Measurements from ENCODE around the gene FRRS1. TPM values are rescaled to one million over a fixed set of nuclear protein-coding genes. Genes with fewer than 3 reads are reported as not detected.

FRRS1 gene
- total and polyA plus RNA-seq, 4 donors, result 1.9 to 9.2 (median 4.4) TPM

DNA sequence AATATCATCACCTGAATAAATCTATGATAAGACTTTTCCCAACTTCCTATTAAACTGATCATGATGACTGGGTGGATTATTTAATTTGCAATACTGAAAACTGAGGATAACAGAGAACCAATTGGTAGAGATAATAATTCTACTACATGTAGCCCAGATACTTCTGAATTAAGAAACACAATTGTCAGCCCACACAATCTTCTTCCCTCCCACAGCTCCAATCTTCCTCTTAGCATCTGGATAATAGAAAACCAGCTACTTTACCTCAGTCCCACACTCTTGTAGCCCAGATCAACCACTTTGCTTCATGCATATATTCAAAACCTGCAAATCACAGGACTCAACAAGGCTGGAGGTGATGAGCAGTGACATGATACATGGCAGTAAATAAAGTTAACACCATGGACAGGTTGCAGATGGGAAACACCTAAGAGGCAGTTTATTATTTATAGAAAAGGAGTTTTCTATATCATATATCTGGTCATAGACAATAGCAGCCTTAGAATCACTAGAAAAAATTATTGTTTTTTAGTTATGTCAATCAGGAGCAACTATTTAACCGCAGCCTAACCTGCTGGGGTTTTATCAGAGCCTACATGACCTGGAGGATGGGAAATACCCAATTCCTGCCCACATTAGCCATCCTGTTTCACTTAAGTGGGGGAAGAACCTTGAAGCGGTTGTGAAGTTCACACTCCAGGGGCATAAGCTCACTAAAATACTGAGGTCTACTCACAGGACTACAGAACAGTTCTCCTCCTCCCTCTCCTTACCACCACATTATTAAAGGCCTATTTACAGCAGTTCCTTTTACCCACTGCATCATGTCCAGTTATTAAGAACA is 16.7 kb downstream of the FRRS1 start:
- WGBS, 2 donors, result 66 to 98% methylated on average over 2 of the region's 2 CpGs
- H3K4me1 ChIP-seq (ENCODE audit: control insufficient read depth in 1 of 2, insufficient read depth in 2 of 2, low read length in 2 of 2), result no peaks in the 10 kb centered on the region
- no peaks in the 10 kb centered on the region for H3K27me3 ChIP-seq (ENCODE audit: control insufficient read depth in 1 of 2, insufficient read depth in 2 of 2, low read length in 1 of 2)
- no peaks in the 10 kb centered on the region for H3K9me3 ChIP-seq (ENCODE audit: control insufficient read depth, low read length)
- DNase-seq, result no peak
- no peak overlapping the region for H3K4me3 ChIP-seq (ENCODE audit: low read length in 2 of 2)
- intact Hi-C loops (cut with DNase I), result no loop called here
- no peaks in the 10 kb centered on the region for H3K36me3 ChIP-seq (ENCODE audit: control insufficient read depth in 1 of 2, insufficient read depth in 2 of 2, low read length in 1 of 2)
- H3K27ac ChIP-seq (ENCODE audit: low read depth in 1 of 2, low read length in 2 of 2), result no peak overlapping the region
- no peak for ATAC-seq (ENCODE audit: low FRiP score)

DNA sequence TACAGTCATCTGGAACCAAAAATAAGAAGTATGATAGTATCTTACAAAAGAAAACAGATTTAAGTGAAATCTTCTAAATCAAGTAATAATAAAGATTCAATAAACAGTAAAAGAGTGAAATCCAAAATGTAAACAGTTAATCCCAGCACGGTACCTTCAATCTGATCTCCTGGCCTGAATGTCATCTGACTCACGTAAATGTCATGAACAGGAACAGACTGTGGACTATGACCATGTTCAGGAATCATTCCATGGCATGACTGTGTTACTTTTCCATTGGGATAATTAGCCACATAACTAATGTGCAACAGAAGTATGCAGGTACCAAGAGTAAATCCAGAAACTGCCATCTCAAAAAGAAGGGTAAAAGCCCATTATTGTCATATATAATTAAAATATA is 18.0 kb downstream of the FRRS1 start:
- intact Hi-C loops (cut with DNase I), result no loop called here
- Histone ChIP-seq H3K27ac (ENCODE audit: low read depth in 1 of 2, low read length in 2 of 2) (no peak overlapping the region), H3K36me3 (ENCODE audit: control insufficient read depth in 1 of 2, insufficient read depth in 2 of 2, low read length in 1 of 2) (no peaks in the 10 kb centered on the region), H3K9me3 (ENCODE audit: control insufficient read depth, low read length) (no peaks in the 10 kb centered on the region), H3K4me1 (ENCODE audit: control insufficient read depth in 1 of 2, insufficient read depth in 2 of 2, low read length in 2 of 2) (no peaks in the 10 kb centered on the region), H3K4me3 (ENCODE audit: low read length in 2 of 2) (no peak overlapping the region), H3K27me3 (ENCODE audit: control insufficient read depth in 1 of 2, insufficient read depth in 2 of 2, low read length in 1 of 2) (no peaks in the 10 kb centered on the region)
- no peak for ATAC-seq (ENCODE audit: low FRiP score)
- DNase-seq, result no peak
- WGBS, 2 donors, result 81 to 82% methylated on average over 2 of the region's 2 CpGs

DNA sequence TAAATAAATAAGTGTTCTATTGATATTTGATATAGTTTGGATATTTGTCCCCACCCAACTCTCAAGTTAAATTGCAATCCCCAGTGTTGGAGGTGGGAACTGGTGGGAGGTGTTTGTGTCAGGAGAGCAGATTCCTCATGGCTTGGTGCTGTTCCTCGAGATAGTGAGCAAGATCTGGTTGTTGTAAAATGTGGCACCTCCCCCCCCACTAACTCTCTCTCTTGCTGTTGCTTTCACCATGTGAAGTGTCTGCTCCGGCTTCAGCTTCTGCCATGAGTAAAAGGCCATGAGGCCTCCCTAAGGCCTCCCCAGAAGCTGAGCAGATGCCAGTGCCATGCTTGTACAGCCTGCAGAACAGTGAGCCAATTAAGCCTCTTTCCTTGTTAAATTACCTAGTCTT is 20.8 kb downstream of the FRRS1 start:
- intact Hi-C loops (cut with DNase I), result no loop called here
- 79 to 83% methylated on average over 2 of the region's 2 CpGs for WGBS, 2 donors
- no peaks in the 10 kb centered on the region for H3K4me1 ChIP-seq (ENCODE audit: control insufficient read depth in 1 of 2, insufficient read depth in 2 of 2, low read length in 2 of 2)
- no peak for DNase-seq
- H3K9me3 ChIP-seq (ENCODE audit: control insufficient read depth, low read length), result no peaks in the 10 kb centered on the region
- no peak for ATAC-seq (ENCODE audit: low FRiP score)
- no peaks in the 10 kb centered on the region for H3K27me3 ChIP-seq (ENCODE audit: control insufficient read depth in 1 of 2, insufficient read depth in 2 of 2, low read length in 1 of 2)
- peaks cover 0 to 2% of the 10 kb centered on the region in 2 donors for H3K36me3 ChIP-seq (ENCODE audit: control insufficient read depth in 1 of 2, insufficient read depth in 2 of 2, low read length in 1 of 2)
- no peak overlapping the region for H3K27ac ChIP-seq (ENCODE audit: low read depth in 1 of 2, low read length in 2 of 2)
- no peak overlapping the region for H3K4me3 ChIP-seq (ENCODE audit: low read length in 2 of 2)

DNA sequence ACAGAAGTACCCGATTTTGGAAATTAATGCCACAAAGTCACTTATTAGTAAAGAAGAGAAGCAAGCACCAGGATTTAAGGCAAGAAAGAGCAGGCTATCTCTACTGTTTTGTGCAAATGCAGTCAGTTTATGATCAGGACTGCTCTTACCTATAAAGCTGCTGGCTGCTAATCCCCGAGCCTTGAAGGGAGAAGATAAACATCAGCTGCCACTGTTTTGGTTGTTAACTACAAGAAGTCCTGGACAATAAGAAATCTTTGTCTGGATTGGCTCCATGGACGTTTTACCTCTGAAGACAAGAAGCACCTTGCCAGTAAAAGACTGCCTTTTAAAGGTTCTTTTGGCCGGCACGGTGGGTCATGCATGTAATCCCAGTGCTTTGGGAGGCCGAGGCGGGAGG is 21.4 kb downstream of the FRRS1 start:
- Histone ChIP-seq H3K27ac (ENCODE audit: low read depth in 1 of 2, low read length in 2 of 2) (no peak overlapping the region), H3K9me3 (ENCODE audit: control insufficient read depth, low read length) (no peaks in the 10 kb centered on the region), H3K4me1 (ENCODE audit: control insufficient read depth in 1 of 2, insufficient read depth in 2 of 2, low read length in 2 of 2) (no peaks in the 10 kb centered on the region), H3K27me3 (ENCODE audit: control insufficient read depth in 1 of 2, insufficient read depth in 2 of 2, low read length in 1 of 2) (no peaks in the 10 kb centered on the region), H3K4me3 (ENCODE audit: low read length in 2 of 2) (no peak overlapping the region), H3K36me3 (ENCODE audit: control insufficient read depth in 1 of 2, insufficient read depth in 2 of 2, low read length in 1 of 2) (peaks cover 0 to 4% of the 10 kb centered on the region in 2 donors)
- DNase-seq (no peak), ATAC-seq (ENCODE audit: low FRiP score) (no peak)
- 91 to 94% methylated on average over 7 of the region's 7 CpGs for WGBS, 2 donors
- intact Hi-C loops (cut with DNase I), result no loop called here

DNA sequence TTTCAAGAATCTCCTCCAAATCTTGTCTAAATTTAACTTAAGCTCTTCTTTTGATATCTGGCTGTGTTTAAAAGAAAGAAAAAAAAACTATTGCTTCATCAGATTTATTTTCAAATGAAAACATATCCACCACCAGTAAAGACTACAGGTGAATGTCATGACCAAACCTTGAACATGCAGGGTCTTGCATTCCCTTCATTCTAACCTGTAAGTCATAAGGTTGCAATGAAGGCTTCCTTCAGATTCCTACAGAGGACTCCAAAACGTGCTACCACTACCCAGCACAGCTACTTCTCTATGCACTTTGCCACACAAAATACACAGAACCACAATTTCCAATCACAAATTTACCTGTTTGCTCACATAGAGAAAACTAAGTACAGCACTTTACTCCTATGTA is 26.3 kb downstream of the FRRS1 start:
- H3K4me3 ChIP-seq (ENCODE audit: low read length in 2 of 2), result no peak overlapping the region
- no peak for DNase-seq
- peaks cover 0 to 7% of the 10 kb centered on the region in 2 donors for H3K36me3 ChIP-seq (ENCODE audit: control insufficient read depth in 1 of 2, insufficient read depth in 2 of 2, low read length in 1 of 2)
- no peak overlapping the region for H3K27ac ChIP-seq (ENCODE audit: low read depth in 1 of 2, low read length in 2 of 2)
- H3K27me3 ChIP-seq (ENCODE audit: control insufficient read depth in 1 of 2, insufficient read depth in 2 of 2, low read length in 1 of 2), result no peaks in the 10 kb centered on the region
- intact Hi-C loops (cut with DNase I), result no loop called here
- H3K9me3 ChIP-seq (ENCODE audit: control insufficient read depth, low read length), result no peaks in the 10 kb centered on the region
- ATAC-seq (ENCODE audit: low FRiP score), result no peak
- WGBS, 2 donors, result 57 to 64% methylated on average over 1 of the region's 1 CpG
- H3K4me1 ChIP-seq (ENCODE audit: control insufficient read depth in 1 of 2, insufficient read depth in 2 of 2, low read length in 2 of 2), result no peaks in the 10 kb centered on the region

DNA sequence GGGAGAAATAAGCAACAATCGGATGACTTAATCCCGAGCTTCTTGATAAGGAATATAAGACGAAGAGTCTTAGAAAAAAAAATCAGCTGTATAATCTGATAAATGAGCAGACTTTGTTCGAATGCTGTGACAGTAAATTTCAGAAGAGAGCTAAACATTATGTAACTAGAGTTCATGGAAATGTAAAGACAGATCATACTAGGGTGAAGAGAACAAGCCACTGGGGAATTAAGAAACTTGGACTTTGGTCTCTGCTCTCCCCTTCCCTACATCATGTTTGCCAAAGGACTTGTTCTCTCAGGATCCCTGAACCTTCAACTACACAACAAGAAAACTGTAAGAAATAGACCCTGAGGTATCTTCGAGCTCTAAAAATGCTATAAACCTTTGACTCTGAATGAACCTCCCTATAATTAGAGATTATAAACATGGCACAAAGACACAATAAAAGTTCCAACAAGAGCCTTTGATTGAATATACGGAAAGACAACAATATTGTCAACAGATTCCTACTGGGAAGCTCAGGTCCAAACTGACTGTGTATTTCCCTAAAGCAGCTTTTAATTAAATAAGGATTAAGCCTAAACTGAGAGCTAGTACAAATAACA is 27.5 kb downstream of the FRRS1 start:
- Histone ChIP-seq H3K4me3 (ENCODE audit: low read length in 2 of 2) (no peak overlapping the region), H3K9me3 (ENCODE audit: control insufficient read depth, low read length) (no peaks in the 10 kb centered on the region), H3K4me1 (ENCODE audit: control insufficient read depth in 1 of 2, insufficient read depth in 2 of 2, low read length in 2 of 2) (no peaks in the 10 kb centered on the region), H3K27me3 (ENCODE audit: control insufficient read depth in 1 of 2, insufficient read depth in 2 of 2, low read length in 1 of 2) (no peaks in the 10 kb centered on the region), H3K36me3 (ENCODE audit: control insufficient read depth in 1 of 2, insufficient read depth in 2 of 2, low read length in 1 of 2) (peaks cover 0 to 7% of the 10 kb centered on the region in 2 donors), H3K27ac (ENCODE audit: low read depth in 1 of 2, low read length in 2 of 2) (no peak overlapping the region)
- intact Hi-C loops (cut with DNase I), result no loop called here
- no peak for ATAC-seq (ENCODE audit: low FRiP score)
- 74 to 82% methylated on average over 6 of the region's 6 CpGs for WGBS, 2 donors
- no peak for DNase-seq

DNA sequence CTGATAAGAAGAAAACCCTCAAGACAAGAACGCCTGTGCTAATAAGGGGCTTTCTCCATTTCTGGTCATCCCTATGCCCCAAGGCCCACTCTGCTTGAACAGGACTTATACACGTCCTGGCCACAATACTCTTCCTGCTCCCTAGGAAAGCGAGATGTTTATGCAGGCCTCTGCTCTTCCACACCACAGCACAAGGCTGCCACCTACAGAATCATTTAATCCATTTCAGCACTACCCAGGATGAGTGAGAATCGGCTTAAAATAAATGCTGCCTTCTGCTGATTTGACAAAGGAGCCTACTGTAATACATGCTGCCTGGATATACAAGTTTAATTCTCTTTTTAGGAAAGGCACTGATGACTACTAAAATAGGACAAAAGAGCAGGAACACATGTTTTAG is 29.4 kb downstream of the FRRS1 start:
- ATAC-seq (ENCODE audit: low FRiP score) (peak; percentile 65), DNase-seq (no peak)
- Histone ChIP-seq H3K27me3 (ENCODE audit: control insufficient read depth in 1 of 2, insufficient read depth in 2 of 2, low read length in 1 of 2) (no peaks in the 10 kb centered on the region), H3K27ac (ENCODE audit: low read depth in 1 of 2, low read length in 2 of 2) (no peak overlapping the region), H3K36me3 (ENCODE audit: control insufficient read depth in 1 of 2, insufficient read depth in 2 of 2, low read length in 1 of 2) (peaks cover 0 to 5% of the 10 kb centered on the region in 2 donors), H3K9me3 (ENCODE audit: control insufficient read depth, low read length) (no peaks in the 10 kb centered on the region), H3K4me3 (ENCODE audit: low read length in 2 of 2) (no peak overlapping the region), H3K4me1 (ENCODE audit: control insufficient read depth in 1 of 2, insufficient read depth in 2 of 2, low read length in 2 of 2) (no peaks in the 10 kb centered on the region)
- intact Hi-C loops (cut with DNase I), result no loop called here
- 20 to 37% methylated on average over 4 of the region's 4 CpGs for WGBS, 2 donors

DNA sequence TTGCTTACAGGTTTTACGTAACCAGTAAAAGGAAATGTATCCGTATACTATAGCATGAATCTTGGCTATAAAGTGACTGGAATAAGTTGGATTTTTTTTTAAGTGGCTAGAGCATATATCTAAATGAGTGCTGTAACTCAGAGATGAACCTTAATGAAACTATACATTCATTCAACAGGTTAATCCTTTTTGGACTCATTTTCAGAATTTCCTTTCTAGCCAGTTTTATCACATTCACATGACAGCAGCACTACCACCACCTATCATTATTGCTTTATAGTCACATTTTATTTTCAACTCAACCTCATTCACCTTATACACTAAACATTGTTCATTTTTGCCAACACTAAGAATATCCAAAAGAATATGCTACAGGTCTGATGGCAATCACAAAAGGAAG is 30.6 kb downstream of the FRRS1 start:
- no peaks in the 10 kb centered on the region for H3K9me3 ChIP-seq (ENCODE audit: control insufficient read depth, low read length)
- H3K36me3 ChIP-seq (ENCODE audit: control insufficient read depth in 1 of 2, insufficient read depth in 2 of 2, low read length in 1 of 2), result peaks cover 0 to 5% of the 10 kb centered on the region in 2 donors
- DNase-seq (no peak), ATAC-seq (ENCODE audit: low FRiP score) (no peak)
- no peak overlapping the region for H3K27ac ChIP-seq (ENCODE audit: low read depth in 1 of 2, low read length in 2 of 2)
- no peaks in the 10 kb centered on the region for H3K27me3 ChIP-seq (ENCODE audit: control insufficient read depth in 1 of 2, insufficient read depth in 2 of 2, low read length in 1 of 2)
- WGBS, 2 donors, result 65 to 89% methylated on average over 2 of the region's 2 CpGs
- H3K4me3 ChIP-seq (ENCODE audit: low read length in 2 of 2), result no peak overlapping the region
- no peaks in the 10 kb centered on the region for H3K4me1 ChIP-seq (ENCODE audit: control insufficient read depth in 1 of 2, insufficient read depth in 2 of 2, low read length in 2 of 2)
- intact Hi-C loops (cut with DNase I), result no loop called here

DNA sequence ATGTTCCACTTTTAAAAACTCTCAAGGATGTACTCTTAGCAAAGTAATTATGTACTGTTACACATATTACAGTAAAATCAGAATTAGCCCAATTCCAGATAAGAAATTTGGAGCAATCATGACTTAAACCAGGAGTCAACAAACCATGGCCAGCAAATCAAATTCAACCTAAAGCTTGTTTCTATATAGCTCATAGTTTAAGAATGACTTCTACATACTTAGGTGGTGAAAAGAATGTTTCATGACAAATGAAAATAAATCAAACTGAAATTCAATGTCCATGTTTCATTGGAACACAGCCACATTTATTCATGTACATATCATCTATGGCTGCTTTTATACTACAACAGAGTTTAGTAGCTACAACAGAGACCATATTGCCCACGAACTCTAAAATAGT is 35.1 kb downstream of the FRRS1 start:
- Histone ChIP-seq H3K4me3 (ENCODE audit: low read length in 2 of 2) (no peak overlapping the region), H3K27ac (ENCODE audit: low read depth in 1 of 2, low read length in 2 of 2) (no peak overlapping the region), H3K36me3 (ENCODE audit: control insufficient read depth in 1 of 2, insufficient read depth in 2 of 2, low read length in 1 of 2) (no peaks in the 10 kb centered on the region), H3K9me3 (ENCODE audit: control insufficient read depth, low read length) (no peaks in the 10 kb centered on the region), H3K27me3 (ENCODE audit: control insufficient read depth in 1 of 2, insufficient read depth in 2 of 2, low read length in 1 of 2) (no peaks in the 10 kb centered on the region), H3K4me1 (ENCODE audit: control insufficient read depth in 1 of 2, insufficient read depth in 2 of 2, low read length in 2 of 2) (no peaks in the 10 kb centered on the region)
- 47 to 70% methylated on average over 1 of the region's 1 CpG for WGBS, 2 donors
- ATAC-seq (ENCODE audit: low FRiP score) (no peak), DNase-seq (no peak)
- intact Hi-C loops (cut with DNase I), result no loop called here

All from aorta (tissue), 5 donors.